Trophoblast cell (in vitro differentiated cells and primary cell): Measurements from ENCODE around the gene ZNF746.
"Not testable (repeated sequence)": the region's sequence is repeated elsewhere in the genome, so short reads cannot be mapped to it uniquely, and the experiment has no call there.

ENCODE experiments used
- DNase-seq, 2 donors: peaks; one replicate each; pipeline ENCODE4 v3.0.0-alpha.2; 2016
- H2AFZ ChIP-seq: 2 replicates; pipeline ENCODE4 v1.6.1; 2013; ENCODE audit warnings: low read length, moderate library complexity, mild to moderate bottlenecking; ENCODE audit not compliant: insufficient read depth, poor library complexity
- H2AK5ac ChIP-seq: 2 replicates; pipeline ENCODE4 v1.6.1; 2013; ENCODE audit warnings: mild to moderate bottlenecking, low read length
- H2BK120ac ChIP-seq: 2 replicates; pipeline ENCODE4 v1.6.1; 2013; ENCODE audit warnings: low read length, mild to moderate bottlenecking, moderate library complexity; ENCODE audit not compliant: insufficient read depth, poor library complexity
- H2BK12ac ChIP-seq: 2 replicates; pipeline ENCODE4 v1.6.1; 2013; ENCODE audit warnings: mild to moderate bottlenecking, low read length, moderate library complexity
- H2BK5ac ChIP-seq: 2 replicates; pipeline ENCODE4 v1.6.1; 2013; ENCODE audit warnings: low read length, low read depth, moderate library complexity, mild to moderate bottlenecking; ENCODE audit not compliant: poor library complexity
- H3K14ac ChIP-seq: 2 replicates; pipeline ENCODE4 v1.6.1; 2013; ENCODE audit warnings: mild to moderate bottlenecking, low read length
- H3K18ac ChIP-seq: 2 replicates; pipeline ENCODE4 v1.6.1; 2013; ENCODE audit warnings: mild to moderate bottlenecking, low read length
- H3K23ac ChIP-seq: 2 replicates; pipeline ENCODE4 v1.6.1; 2013; ENCODE audit warnings: low read length
- H3K27ac ChIP-seq: 2 replicates; pipeline ENCODE4 v1.5.1; 2013; ENCODE audit warnings: low read depth, mild to moderate bottlenecking, inconsistent platforms, low read length, moderate library complexity
- H3K27me3 ChIP-seq: 2 replicates; pipeline ENCODE4 v1.6.1; 2013; ENCODE audit warnings: inconsistent platforms, mild to moderate bottlenecking, low read length, moderate library complexity; ENCODE audit not compliant: insufficient read depth
- H3K36me3 ChIP-seq, 2 experiments: 1 replicate in 1 of 2; 2 replicates in 1 of 2; pipeline ENCODE4 v1.6.1; 2013; ENCODE audit warnings: low read length in 2 of 2, mild to moderate bottlenecking in 2 of 2, moderate library complexity in 1 of 2; ENCODE audit not compliant: insufficient read depth in 2 of 2, control insufficient read depth in 1 of 2
- H3K4ac ChIP-seq: 2 replicates; pipeline ENCODE4 v1.6.1; 2013; ENCODE audit warnings: low read depth, mild to moderate bottlenecking, low read length, moderate library complexity
- H3K4me1 ChIP-seq, 2 experiments: 1 replicate in 1 of 2; 2 replicates in 1 of 2; pipeline ENCODE4 v1.6.1; 2013; ENCODE audit warnings: low read length in 2 of 2, mild to moderate bottlenecking in 2 of 2, moderate library complexity in 1 of 2; ENCODE audit not compliant: insufficient read depth in 2 of 2, control insufficient read depth in 1 of 2
- H3K4me2 ChIP-seq: 2 replicates; pipeline ENCODE4 v1.6.1; 2013; ENCODE audit warnings: inconsistent platforms, mild to moderate bottlenecking, low read length, moderate library complexity
- H3K4me3 ChIP-seq: 2 replicates; pipeline ENCODE4 v1.5.1; 2013; ENCODE audit warnings: mild to moderate bottlenecking, low read depth, low read length, inconsistent platforms
- H3K79me1 ChIP-seq: one replicate; pipeline ENCODE4 v1.6.1; 2013; ENCODE audit warnings: low read length
- H3K79me2 ChIP-seq: 2 replicates; pipeline ENCODE4 v1.6.1; 2013; ENCODE audit warnings: low read length, mild to moderate bottlenecking; ENCODE audit not compliant: control insufficient read depth, insufficient read depth, poor library complexity
- H3K9ac ChIP-seq: 2 replicates; pipeline ENCODE4 v1.6.1; 2013; ENCODE audit warnings: mild to moderate bottlenecking, low read length
- H3K9me3 ChIP-seq: 2 replicates; pipeline ENCODE4 v1.6.1; 2013; ENCODE audit warnings: low read depth, mild to moderate bottlenecking, control low read depth, inconsistent platforms, low read length; ENCODE audit not compliant: insufficient read depth
- H4K12ac ChIP-seq: 2 replicates; pipeline ENCODE4 v1.6.1; 2013; ENCODE audit warnings: low read depth, mild to moderate bottlenecking, low read length, moderate library complexity
- H4K8ac ChIP-seq: 2 replicates; pipeline ENCODE4 v1.6.1; 2013; ENCODE audit warnings: low read depth, mild to moderate bottlenecking, low read length, moderate library complexity
- H4K91ac ChIP-seq: one replicate; pipeline ENCODE4 v1.6.1; 2013; ENCODE audit warnings: low read depth, mild to moderate bottlenecking, low read length, moderate library complexity
- WGBS: extraction: QIAGEN DNeasy Blood & Tissue Kit; methylation state at CpG from one replicate; pipeline ENCODE4 v1.1.7; 2013; ENCODE audit warnings: missing lambda C conversion rate; ENCODE audit not compliant: insufficient read length, insufficient coverage; ENCODE audit errors: extremely low coverage; 5-methylcytosine and 5-hydroxymethylcytosine counted together

Gene ZNF746

DNA sequence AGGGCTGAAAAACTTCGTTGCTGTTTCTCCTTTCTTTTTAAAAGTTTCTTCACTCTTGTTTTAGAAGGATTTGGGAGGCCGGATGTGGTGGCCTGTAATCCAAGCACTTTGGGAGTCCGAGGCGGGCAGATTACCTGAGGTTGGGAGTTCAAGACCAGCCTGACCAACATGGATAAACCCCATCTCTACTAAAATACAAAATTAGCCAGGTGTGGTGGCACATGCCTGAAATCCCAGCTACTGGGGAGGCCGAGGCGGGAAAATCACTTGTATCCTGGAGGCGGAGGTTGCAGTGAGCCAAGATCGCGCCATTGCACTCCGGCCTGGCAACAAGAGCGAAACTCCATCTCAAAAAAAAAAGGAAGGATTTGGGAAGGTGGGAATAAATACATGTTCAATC, 51.6 kb downstream of the ZNF746 start:
- no CpG with 5 or more reads among the region's 11 CpGs for WGBS
- H2AFZ ChIP-seq, H3K4me2 ChIP-seq: not testable (repeated sequence)

DNA sequence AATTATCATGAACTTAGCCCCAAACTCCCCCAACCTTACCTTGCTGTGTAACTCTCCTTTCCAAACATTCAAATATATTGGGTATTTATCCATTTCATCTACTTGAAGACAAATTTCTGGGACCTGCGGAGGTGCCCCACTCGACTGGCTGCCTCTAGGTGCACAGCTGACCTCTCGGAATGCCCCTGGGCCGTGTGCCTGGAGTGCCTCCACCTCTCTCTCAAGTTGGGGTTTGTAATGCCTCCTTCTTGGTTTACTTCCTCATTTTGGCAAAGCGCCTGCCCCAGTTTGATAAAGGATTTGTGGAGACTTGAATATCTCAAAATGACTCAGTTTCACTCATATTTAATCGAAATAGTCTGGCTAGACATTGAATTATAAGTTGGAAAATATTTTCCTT, 53.3 kb downstream of the ZNF746 start:
- Histone ChIP-seq H3K14ac (no peak overlapping the region), H3K79me1 (no peaks in the 10 kb centered on the region), H3K4ac (no peak overlapping the region), H2AK5ac (no peak overlapping the region), H3K9me3 (no peaks in the 10 kb centered on the region), H4K91ac (no peak overlapping the region), H2AFZ (no peak overlapping the region), H3K4me1 (no peaks in the 10 kb centered on the region), H3K27me3 (no peaks in the 10 kb centered on the region), H3K79me2 (no peaks in the 10 kb centered on the region), H2BK120ac (no peak overlapping the region), H2BK12ac (no peak overlapping the region), H4K8ac (no peak overlapping the region), H3K27ac (no peak overlapping the region), H3K9ac (no peak overlapping the region), H4K12ac (no peak overlapping the region), H3K23ac (no peak overlapping the region), H3K4me3 (no peak overlapping the region), H3K4me2 (no peak overlapping the region), H3K36me3 (peaks cover 21 to 26% of the 10 kb centered on the region in 2 experiments), H2BK5ac (no peak overlapping the region), H3K18ac (no peak overlapping the region)
- WGBS, result no CpG with 5 or more reads among the region's 6 CpGs
- no peak for DNase-seq

More for the DNA sequence above, 51.6 kb downstream of the ZNF746 start:
- H3K4me1 ChIP-seq, H3K23ac ChIP-seq, H2BK5ac ChIP-seq, H4K8ac ChIP-seq, H2BK120ac ChIP-seq, H3K4me3 ChIP-seq, DNase-seq, H4K12ac ChIP-seq, H2AK5ac ChIP-seq, H3K27me3 ChIP-seq, H3K79me1 ChIP-seq, H3K9me3 ChIP-seq, H3K27ac ChIP-seq, H4K91ac ChIP-seq, H3K14ac ChIP-seq, H3K9ac ChIP-seq, H2BK12ac ChIP-seq, H3K79me2 ChIP-seq, H3K18ac ChIP-seq, H3K4ac ChIP-seq: not testable (repeated sequence)
- H3K36me3 ChIP-seq, result peaks cover 32 to 43% of the 10 kb centered on the region in 2 experiments

DNA sequence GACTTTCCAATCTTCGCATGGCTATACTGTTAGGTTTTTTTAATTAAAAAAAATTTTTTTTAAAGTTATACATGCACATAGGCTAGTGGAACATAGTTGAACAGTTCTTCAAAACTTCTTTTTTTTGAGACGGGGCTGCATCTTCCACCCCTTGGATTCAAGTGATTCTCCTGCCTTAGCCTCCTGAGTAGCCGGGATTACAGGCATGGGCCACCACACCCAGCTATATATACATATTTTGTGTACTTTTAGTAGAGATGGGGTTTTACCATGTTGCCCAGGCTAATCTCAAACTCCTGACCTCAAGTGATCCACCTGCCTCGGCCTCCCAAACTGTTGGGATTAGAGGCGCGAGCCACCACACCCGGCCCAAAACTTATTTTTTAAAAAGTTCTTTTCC, 54.1 kb downstream of the ZNF746 start:
- Histone ChIP-seq H3K27ac (no peak overlapping the region), H3K14ac (no peak overlapping the region), H2BK12ac (no peak overlapping the region), H4K12ac (no peak overlapping the region), H3K23ac (no peak overlapping the region), H2BK5ac (no peak overlapping the region), H2AFZ (no peak overlapping the region), H3K4me2 (no peak overlapping the region), H3K4ac (no peak overlapping the region), H4K91ac (no peak overlapping the region), H3K79me2 (no peaks in the 10 kb centered on the region), H3K18ac (no peak overlapping the region), H4K8ac (no peak overlapping the region), H3K9me3 (no peaks in the 10 kb centered on the region), H2BK120ac (no peak overlapping the region), H3K36me3 (peaks cover 15 to 20% of the 10 kb centered on the region in 2 experiments), H3K9ac (no peak overlapping the region), H3K4me1 (no peaks in the 10 kb centered on the region), H3K4me3 (no peak overlapping the region), H3K79me1 (no peaks in the 10 kb centered on the region), H3K27me3 (no peaks in the 10 kb centered on the region), H2AK5ac (no peak overlapping the region)
- WGBS, result no CpG with 5 or more reads among the region's 7 CpGs
- DNase-seq, result no peak

DNA sequence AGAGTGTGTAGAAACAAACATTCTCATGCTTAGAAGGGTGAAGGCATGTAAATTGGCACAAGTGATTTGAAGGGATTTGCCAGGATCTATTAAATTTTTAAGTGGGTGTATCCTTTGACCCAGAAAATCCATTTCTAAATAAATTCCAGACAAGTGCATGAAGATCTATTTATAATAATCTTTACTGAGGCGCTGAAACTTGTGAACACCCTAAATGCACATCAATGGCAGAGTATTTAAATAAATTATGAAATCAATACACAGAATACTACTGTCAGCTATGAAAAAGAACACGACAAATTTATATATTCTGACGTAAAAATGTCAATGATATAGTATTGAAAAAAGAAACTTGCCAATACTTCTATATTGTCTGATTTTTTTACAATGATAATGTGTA, 54.7 kb downstream of the ZNF746 start:
- H3K4me1 ChIP-seq, result no peaks in the 10 kb centered on the region
- WGBS, result no CpG with 5 or more reads among the region's 3 CpGs
- H4K12ac ChIP-seq, result no peak overlapping the region
- H2AK5ac ChIP-seq, result no peak overlapping the region
- H4K91ac ChIP-seq, result no peak overlapping the region
- H3K79me2 ChIP-seq, result no peaks in the 10 kb centered on the region
- no peak overlapping the region for H4K8ac ChIP-seq
- no peak overlapping the region for H2BK120ac ChIP-seq
- H3K9me3 ChIP-seq, result no peaks in the 10 kb centered on the region
- no peak overlapping the region for H3K4me3 ChIP-seq
- no peak overlapping the region for H3K9ac ChIP-seq
- no peak overlapping the region for H2BK5ac ChIP-seq
- no peaks in the 10 kb centered on the region for H3K79me1 ChIP-seq
- H2BK12ac ChIP-seq, result no peak overlapping the region
- H3K4ac ChIP-seq, result no peak overlapping the region
- no peak overlapping the region for H3K18ac ChIP-seq
- H3K23ac ChIP-seq, result no peak overlapping the region
- no peak overlapping the region for H3K4me2 ChIP-seq
- DNase-seq, result no peak
- no peak overlapping the region for H2AFZ ChIP-seq
- H3K27me3 ChIP-seq, result no peaks in the 10 kb centered on the region
- no peak overlapping the region for H3K14ac ChIP-seq
- peaks cover 14 to 19% of the 10 kb centered on the region in 2 experiments for H3K36me3 ChIP-seq
- H3K27ac ChIP-seq, result no peak overlapping the region
